Measurements from ENCODE around the gene ERAL1. TPM values are rescaled to one million over a fixed set of nuclear protein-coding genes. Genes with fewer than 3 reads are reported as not detected.

ERAL1 gene
- total and polyA plus RNA-seq, 2 of the 13 experiments (the other 11 are each of a cell fraction or from before 2014, with no cell fraction given) = 46.9 to 72.2 TPM

- Histone ChIP-seq H3K9ac (ENCODE audit: insufficient read depth, low read depth, low read length) (peak overlapping the region; percentile 4), H3K4me1 (ENCODE audit: insufficient read depth, low read length) (peaks cover 30% of the 10 kb centered on the region), H4K20me1 (ENCODE audit: insufficient read depth, low read length) (no peaks in the 10 kb centered on the region), H3K36me3 (replicated peaks in 1 of 2; ENCODE audit: control insufficient read depth in 1 of 2, insufficient read depth in 2 of 2, low read length in 2 of 2) (peaks cover 5 to 6% of the 10 kb centered on the region in 2 experiments; a peak in 3 of 5 replicates), H3K4me2 (ENCODE audit: low read depth, low read length) (peak overlapping the region; percentile 51), H2AFZ (ENCODE audit: low read length) (peak overlapping the region; percentile 34), H3K27me3 (ENCODE audit: control insufficient read depth in 1 of 2, insufficient read depth in 2 of 2, low read length in 2 of 2) (no peaks in the 10 kb centered on the region), H3K4me3 (replicated peaks in 1 of 3; ENCODE audit: insufficient read depth in 1 of 3, low read depth in 2 of 3, low read length in 3 of 3) (peak overlapping the region in 1 of 3 experiments; percentile 9; a peak in 1 of 6 replicates), H3K27ac (ENCODE audit: extremely low read length, insufficient read depth, low read length) (peak overlapping the region; percentile 19), H3K79me2 (ENCODE audit: insufficient read depth, low read length) (no peaks in the 10 kb centered on the region), H3K9me3 (ENCODE audit: low read length) (no peaks in the 10 kb centered on the region)
- ATAC-seq (peak; percentile 74), DNase-seq (ENCODE audit: low spot score) (peak; percentile 37), FAIRE-seq (no peak)
- no TSS peak for BruUV-seq (replicated peaks)
- intact Hi-C loops (cut with micrococcal nuclease; ENCODE audit: unreplicated experiment) (no loop called here), in situ Hi-C loops (cut with HindIII; ENCODE audit: extremely low pct_ligation_motif_present, low pct_unique_long_range_greater_than_20kb) (no loop called here)
- CTCF ChIA-PET (ENCODE audit: low intra/inter-chr PET ratio, low total read pairs) = no interaction called here
- POLR2A ChIA-PET = interaction anchor here (0.8 to 1.5 kb wide), 4 partner anchors 11 to 57 kb away, joined by 3 to 8 read pairs (median 3); partner anchors contain the start of gene ERAL1
- 60% methylated on average over 10 of the region's 11 CpGs for WGBS (ENCODE audit: low lambda C conversion rate)
- TF ChIP-seq PTBP1 (IDR thresholded peaks at IDR 0.05; ENCODE audit: low read depth, low read length, poor library complexity, severe bottlenecking) (no peak), MAX (IDR thresholded peaks at IDR 0.05) (peak; percentile 40; the same call in 1 of the 2 replicates), HNF4G (IDR thresholded peaks at IDR 0.05; ENCODE audit: borderline replicate concordance, low read depth, low read length) (peak; percentile 63), HNF4G (CRISPR knock-in tag; IDR thresholded peaks at IDR 0.05; ENCODE audit: borderline replicate concordance, low read depth) (no peak), ZNF687 (CRISPR knock-in tag; IDR thresholded peaks at IDR 0.05) (peak; percentile 60), HIC2 (CRISPR knock-in tag; IDR thresholded peaks at IDR 0.05; ENCODE audit: low read depth) (no peak), HNF4A (CRISPR knock-in tag; IDR thresholded peaks at IDR 0.05) (peak; percentile 82), ZNF512B (CRISPR knock-in tag; IDR thresholded peaks at IDR 0.05; ENCODE audit: borderline replicate concordance) (0 out of 2 replicates have a peak, but pooled peaks have one; percentile 28), SALL1 (CRISPR knock-in tag; IDR thresholded peaks at IDR 0.05) (0 out of 2 replicates have a peak, but pooled peaks have one; percentile 24), ZFX (CRISPR knock-in tag; IDR thresholded peaks at IDR 0.05; ENCODE audit: low read depth) (peak; percentile 19; the same call in 1 of the 2 replicates), PHF21A (CRISPR knock-in tag; IDR thresholded peaks at IDR 0.05) (peak; percentile 17; the same call in 1 of the 2 replicates), ZKSCAN8 (CRISPR knock-in tag; IDR thresholded peaks at IDR 0.05; ENCODE audit: borderline replicate concordance) (no peak), ZBTB7B (CRISPR knock-in tag; IDR thresholded peaks at IDR 0.05) (peak; percentile 42; the same call in 1 of the 2 replicates)
These were observed 10.4 kb downstream of the ERAL1 start for GRCh38 chr17:28864991-28865849.

Data from HepG2 (cell line).